ENCODE results near the gene GRHL1.
A peak's percentile ranks its signal among the peaks of the same experiment; 100 is the strongest.

Gene GRHL1

DNA sequence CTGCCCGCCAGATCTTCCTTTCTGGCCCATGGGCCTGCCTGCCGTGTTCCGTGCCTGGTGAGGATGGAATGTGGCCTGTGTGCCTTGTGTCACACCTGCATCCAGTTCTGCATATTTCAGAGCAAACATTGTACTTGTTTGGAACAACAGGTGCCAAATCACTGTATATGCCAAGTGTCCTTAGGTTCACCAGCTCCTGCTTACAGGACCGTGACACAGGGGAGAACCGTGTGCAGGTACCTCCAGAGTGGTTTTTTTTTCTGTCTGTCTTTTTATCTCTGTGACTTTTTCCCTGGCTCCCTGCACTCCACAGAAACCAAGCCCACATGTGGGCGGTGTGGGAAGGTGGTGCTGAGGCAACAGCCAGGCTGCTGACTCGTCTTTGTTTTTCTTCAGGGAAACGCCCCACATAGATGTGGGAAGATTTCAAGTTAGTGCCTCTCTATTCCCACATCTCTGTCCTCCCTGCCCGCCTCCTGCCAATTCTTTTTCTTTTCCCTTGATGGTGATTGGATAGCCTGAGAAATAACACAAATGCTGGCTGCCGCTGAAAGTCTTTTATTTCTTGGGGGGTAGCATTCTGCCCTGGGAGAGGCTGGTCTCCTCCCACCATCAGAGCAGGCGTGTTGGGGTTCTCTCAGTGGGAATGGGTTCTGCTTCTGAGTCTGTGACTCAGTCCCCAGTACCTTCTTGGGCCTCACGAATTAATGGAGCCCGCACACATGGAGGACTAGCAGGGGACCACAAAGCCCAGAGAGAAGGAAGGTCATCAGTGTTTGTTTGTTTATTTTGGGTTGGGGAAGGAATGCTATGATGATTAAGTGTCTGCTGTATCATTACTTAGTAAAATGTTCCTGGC is 21.4 kb downstream of the GRHL1 start:
- no peak for DNase-seq

DNA sequence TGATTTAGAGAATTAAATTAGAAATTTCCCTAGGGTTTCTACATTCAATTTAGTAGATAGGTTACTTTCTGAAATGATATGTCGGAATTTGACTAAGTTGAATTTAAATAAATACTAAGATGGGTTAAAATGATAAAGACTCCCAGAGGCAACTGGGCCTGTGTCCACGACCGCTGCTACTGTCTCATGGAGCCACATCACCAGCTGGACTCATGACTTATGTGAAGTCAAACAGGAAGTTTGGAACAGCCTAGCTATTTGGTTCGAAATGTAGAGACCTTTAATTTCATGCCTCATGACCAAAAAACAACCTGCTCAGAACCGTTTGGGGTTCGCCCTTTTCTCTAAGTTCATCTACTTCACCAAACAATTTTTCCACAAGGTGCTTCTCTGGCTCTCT is 22.2 kb downstream of the GRHL1 start:
- DNase-seq: no peak

DNA sequence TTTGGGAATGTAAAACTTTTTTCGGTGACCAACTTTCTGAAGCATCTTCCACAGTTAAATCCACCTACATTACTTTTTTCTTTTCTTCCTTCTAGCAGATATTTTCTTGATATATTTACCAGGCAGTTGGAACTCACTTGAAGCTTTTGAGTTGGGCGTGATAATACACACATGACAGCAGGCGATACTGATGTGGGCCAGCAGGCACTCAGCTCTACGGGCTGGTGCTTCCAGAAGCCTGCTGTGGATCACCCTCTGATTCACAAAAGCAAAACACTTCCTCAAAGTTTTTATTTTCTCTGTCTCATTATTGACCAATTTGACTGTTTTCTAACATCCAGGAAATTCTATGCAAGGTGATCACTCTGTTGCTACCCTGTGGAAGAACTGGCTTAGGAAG is 22.9 kb downstream of the GRHL1 start:
- DNase-seq: no peak

DNA sequence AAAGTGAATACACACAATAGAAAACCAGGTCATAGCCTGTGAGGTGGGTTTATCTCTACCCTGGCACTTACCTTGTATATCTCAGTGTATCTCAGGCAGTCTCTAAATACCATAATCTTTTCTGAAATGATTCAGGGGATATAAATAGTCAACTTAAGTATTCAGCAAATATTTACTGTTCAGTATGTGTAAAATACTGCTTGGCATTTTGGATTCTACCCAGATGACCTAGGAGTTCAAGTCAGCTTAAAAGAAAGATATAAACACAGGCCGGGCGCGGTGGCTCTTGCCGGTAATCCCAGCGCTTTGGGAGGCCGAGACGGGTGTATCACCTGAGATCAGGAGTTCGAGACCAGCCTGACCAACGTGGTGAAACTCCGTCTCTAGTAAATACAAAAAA is 23.8 kb downstream of the GRHL1 start:
- no peak for DNase-seq

DNA sequence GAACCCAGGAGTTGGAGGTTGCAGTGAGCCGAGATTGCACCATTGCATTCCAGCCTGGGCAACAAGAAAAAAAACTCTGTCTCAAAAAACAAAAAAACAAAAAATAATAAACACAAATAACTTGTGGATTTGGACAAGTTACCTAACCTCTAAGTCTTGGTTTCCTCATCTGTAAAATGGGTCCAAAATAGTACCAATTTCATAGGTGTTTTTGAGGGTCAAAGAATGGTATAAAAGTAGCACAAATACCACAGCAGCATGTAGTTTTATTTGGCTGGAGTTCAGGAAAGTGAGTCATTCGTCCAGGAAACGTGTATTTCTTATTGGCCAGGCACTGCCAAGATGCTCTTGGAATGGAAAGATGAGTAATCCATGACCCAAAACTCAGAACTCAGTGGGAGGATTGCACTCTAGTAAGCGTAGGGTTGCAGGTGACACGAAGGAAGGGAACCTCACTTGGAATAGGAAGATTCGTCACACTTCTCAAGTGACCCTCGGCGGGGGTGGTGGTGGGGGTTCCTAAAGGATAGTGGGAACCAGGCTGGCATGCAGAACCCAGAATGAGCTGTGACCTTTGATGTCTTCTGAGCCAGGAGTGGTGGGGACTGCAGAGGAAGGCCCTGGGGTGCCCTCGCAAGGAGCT is 24.4 kb downstream of the GRHL1 start:
- DNase-seq: no peak

DNA sequence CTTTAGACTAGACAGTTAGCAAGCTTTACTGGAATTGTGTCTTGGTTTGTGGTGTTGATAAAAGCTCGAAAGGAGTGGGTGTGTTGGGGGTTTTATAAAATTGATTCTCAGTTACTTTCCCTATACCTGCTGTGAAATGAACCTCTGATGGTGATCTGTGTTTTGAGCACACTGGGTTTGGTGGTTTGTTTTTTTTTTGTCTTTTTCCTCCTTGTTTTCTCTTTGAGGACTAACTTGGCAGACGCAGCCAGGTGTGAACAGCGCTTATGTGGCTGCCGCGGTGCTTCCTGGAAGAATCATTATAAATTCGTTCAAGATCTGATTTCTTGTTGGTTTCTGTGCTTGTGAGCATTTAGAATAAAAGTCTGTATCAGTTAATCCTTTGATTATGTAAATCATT is 28.5 kb downstream of the GRHL1 start:
- no peak for DNase-seq

DNA sequence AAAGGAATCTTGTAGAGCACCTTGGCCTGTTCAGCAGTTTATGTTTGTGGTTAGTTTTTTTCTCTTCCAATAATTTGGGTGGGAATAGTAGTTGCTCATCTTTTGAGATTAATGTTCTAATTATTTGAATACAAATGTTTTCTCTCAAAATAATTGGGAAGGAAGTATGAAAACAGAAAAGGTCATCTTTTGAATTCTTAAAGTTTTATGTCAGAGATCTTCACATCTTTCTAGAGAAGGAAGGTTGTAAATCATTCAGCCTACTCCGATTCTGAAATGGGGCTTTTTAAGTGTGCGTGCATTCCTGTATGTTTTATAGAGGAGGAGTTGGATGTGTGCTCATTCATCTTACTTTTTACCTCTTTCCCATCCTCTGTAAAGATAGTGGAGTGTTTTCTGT is 29.0 kb downstream of the GRHL1 start:
- no peak for DNase-seq

DNA sequence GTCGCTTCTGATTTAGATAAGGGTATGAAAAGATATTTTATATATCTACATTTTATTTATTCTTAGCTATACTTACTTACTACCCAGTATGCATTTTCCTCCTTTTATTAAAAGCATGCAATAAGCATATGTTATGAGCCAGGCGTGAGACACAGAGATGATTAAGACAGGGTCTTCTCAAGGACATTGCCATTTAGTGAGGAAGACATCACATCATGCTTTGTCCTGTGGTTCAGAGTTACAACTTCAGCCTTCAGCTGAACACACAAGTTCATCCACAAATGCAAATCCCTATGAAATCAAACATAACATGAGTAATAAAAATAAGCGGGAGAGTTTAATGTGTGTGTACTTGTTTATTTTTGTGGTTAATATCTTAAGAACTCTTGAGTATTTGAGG is 30.2 kb downstream of the GRHL1 start:
- no peak for DNase-seq

DNA sequence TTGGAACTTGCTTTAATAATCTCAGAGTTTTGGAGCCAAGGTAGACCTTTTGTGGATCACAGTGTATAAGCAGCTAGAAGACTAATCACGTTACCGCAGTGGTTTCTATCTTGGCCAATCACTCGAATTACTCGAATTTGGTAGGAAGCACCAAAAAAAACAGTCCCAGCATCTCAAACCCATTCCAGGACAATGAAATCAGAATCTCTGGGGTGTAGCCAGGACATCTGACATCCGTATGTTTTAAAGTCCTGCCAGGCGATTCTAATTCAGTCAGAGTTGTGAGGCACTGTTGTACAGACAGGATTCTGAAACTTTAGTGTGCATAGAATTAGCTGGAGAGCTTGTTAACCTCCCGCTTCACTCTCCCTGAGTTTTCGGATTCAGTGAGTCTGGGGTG is 30.8 kb downstream of the GRHL1 start:
- DNase-seq: no peak

DNA sequence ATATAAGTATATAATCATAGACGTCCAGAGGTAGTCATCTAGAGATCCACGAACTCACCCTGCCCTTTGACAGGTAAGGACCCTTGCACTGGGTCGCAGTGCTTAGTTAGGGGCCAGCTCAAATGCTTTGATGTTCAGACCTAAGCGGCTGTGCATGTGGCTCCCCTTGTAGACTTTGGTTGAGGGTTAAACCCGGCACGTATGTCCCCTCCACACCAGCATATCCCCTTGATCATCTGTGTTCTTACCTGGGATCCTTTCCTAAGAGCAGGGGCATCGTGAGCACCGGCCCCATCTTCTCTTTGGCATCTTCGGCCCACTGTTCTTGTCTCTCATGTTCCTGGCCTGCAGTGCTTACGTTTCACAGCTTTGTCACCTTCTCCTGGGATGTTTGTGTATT is 31.4 kb downstream of the GRHL1 start:
- no peak for DNase-seq

DNA sequence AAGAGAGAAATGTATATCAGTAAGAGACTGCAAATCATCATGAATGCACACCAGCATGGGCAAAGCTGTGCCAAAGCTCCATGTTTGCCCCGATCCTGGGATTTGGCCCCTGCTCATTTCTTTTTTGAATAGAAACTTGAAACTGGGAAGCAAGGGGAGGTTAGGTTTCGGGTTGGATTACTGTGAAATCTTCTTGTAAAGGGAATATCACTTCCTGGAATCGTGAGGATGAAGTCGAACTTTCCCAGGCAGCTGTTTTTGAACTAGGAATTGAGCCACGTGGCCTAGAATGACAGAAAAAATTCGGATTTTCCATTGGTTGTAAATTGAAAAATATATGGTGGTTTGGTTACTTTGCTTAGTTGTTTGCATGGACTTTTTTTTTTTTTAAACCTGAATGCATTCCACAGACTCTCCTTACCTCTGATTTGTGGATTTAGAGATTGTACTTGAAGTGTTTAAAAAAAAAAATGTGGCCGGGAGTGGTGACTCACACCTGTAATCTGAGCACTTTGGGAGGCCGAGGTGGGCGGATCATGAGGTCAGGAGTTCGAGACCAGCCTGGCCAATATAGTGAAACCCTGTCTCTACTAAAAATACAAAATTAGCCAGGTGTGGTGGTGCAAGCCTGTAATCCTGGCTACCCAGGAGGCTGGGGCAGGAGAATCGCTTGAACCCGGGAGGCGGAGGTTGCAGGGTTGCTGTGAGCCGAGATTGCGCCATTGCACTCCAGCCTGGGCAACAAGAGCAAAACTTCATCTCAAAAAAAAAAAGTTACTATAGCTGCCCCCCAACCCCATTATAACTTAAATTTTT is 32.1 kb downstream of the GRHL1 start:
- DNase-seq: no peak

DNA sequence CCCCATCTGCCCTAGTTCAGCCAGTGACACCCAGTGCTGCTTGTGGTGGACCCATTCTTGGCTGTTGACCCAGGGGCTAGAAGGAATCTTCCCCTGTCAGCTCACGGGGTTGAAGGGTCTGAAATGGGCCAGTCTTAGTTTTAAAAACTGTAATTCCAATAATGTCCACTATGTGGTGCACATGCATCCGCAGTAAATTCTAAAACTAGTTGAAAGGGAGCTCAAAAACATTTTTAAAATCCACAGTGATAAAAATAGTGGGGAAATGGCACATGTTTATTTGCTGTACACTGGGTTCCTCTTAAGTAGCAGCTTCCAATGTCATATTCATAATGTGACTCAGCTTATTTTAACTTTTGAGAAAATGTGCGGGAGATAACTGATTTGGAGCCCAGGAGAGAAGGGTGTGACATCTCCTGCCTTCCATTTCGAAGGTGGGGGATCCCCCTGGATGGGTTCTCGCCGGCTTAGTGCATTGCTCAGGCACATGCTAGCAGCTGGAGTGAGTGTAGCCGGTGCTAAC is 32.8 kb downstream of the GRHL1 start:
- DNase-seq: peak; percentile 27

DNA sequence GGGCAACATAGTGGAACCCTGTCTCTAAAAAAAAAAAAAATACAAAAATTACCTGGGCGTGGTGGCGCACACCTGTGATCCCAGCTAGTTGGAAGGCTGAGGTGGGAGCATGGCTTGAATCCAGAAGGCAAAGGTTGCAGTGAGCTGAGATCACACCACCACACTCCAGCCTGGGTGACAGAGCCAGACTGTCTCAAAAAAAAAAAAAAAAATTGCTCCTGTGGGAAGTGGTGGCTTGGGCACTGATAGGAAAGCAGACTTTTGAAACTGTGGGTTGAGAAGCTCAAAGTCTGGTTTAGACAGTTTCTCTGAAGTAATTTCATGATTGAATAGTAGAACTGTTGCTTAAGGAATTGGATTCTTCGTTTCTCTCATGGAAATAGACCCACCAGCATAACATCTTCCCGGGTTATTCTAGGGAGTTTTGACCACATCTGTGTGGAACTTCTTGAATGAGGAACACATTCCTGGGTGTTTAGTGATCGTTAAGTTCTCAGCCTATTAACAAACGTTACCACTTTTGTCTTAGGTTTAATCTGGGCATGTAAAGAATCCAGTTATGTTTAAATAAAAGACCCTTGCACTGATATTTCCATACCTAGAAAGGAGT is 33.5 kb downstream of the GRHL1 start:
- no peak for DNase-seq

DNA sequence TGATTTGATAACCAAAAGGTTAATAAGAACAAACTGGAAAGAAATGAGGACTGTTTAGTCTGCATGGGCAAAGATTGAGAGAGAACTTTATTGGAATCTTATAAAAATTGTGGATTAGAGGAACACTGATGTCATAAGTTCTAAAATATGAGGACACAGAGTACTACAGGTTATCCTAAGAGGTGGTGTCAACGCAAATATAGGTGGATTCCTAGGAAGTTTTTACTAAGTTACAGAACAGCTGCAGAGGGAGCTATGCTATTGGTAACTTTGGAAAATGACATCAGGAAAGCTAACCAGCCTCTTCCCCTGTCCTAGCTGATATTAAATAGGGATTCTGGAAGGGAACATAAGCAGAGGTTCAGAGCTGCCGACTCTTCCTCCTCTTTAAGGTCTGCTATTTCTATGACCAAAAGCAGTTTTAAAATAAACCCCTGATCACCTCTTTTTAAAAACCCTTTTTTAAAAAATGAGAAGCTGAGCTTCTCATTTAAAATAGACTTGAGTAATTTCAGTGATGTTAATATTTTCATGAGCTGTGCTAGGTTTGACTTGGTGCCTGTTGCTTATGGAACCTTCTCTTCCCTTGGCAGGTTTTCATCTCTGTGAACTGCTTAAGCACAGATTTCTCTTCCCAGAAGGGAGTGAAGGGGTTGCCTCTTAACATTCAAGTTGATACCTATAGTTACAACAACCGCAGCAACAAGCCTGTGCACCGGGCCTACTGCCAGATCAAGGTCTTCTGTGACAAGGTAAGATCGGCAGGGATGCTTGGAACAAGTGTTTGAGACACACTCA is 34.2 kb downstream of the GRHL1 start:
- DNase-seq: no peak

DNA sequence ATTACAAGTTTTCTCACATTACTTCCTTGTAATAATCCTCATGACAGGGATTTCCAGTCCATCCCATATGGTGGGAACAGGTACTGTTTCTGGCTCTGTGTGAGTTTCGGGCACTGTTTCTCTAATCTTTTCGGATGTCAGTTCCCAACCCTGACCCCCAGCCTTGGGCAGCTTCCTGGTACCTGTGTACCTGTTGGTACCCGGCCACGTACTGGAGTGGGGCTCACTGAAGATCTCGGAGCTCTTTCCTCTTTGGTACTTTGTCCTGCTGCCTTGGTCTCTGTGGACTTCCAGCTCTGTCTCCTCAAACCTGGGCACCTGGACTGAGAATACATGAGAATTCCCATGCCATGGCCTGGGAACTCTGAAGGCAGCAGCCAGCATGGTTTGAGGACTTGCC is 36.8 kb downstream of the GRHL1 start:
- DNase-seq: no peak

DNA sequence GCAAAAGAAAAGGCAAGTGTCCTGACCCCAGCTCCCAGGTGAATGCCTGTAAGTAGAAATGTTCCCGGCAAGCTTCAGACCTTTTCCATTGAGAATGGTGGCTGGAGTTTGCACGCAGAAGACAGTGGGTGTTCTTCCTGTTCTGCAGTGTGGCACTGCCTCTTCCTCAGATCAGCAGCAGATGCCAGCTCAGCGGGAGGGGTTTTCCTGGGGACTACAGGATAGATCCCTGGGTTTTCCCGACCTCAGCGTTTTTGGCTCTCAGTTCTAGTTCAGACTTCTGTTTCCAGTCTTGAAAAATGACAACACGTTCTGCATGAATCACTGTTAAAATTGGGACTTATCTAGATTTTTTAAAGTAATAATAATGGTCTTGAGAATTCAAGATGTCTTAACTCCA is 39.2 kb downstream of the GRHL1 start:
- no peak for DNase-seq

DNA sequence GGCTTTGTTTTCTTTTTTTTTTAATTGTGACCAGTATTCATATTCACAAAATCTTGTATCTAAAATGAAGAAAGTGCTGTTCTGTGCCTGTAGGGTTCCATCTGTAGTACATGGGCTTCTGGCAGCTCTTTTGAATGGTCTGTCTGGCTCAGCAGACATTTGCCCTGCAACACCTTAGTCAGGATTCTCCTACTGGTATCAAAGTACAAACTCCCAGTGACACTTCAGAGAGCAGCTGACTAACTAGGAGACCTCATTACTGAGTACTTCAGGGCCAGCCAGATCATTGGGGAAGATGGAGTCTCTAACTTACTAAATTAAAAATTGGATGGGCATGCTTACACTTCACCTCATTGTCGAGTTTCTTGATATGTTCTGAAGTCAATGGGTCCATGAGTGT is 39.7 kb downstream of the GRHL1 start:
- DNase-seq: no peak

DNA sequence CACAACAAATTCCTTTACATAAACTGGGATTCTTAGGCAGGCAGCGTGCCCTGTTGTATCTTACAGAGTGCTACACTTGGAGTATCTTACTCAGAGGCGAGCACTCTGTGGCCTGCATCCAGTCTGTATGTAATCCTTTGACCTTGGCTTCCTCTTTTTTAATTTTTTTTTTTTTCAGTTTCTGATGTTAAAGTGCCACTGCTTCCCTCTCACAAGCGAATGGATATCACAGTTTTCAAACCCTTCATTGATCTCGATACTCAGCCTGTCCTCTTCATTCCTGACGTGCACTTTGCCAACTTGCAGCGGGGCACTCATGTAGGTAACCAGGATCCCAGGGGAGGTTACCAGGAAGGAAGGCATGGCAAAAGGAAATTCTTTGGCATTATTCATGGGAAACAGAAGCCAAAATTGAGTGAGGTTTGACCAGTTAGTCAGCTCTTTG is 40.4 kb downstream of the GRHL1 start:
- DNase-seq: no peak

DNA sequence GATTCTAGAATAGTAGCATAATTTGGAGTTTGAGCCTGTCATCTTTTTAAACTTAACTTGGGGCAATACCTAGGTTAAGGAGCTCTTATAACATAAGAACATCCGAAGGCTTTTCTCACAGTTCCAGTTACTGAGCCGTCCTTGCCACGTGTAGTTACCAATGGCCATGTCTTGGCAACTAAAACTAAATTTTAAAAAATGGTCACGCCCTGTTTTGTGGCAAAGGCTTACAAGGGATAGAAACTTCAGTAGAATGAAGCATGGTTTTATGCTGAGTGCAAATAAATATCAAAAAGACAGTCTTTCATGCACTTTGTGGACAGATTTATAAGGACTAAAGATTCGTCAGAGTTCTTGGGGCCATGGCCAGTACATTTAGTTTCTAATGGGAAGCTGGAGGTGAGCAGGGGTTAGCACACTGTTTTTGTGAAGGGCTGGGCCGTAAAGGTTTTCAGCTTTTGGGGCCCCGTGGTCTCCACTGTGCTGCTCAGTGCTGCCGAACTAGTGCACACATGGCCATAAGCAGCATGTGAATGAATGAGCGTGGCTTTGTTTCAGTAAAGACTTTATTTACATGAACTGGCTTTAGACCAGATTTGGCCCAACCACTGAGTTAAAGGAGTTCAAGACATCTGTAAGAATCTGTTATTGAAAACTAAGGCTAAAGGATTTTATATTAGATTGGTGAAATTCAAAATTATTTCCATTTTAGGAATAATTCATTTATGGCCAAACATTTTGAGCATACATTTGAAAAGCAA is 41.1 kb downstream of the GRHL1 start:
- DNase-seq: no peak

DNA sequence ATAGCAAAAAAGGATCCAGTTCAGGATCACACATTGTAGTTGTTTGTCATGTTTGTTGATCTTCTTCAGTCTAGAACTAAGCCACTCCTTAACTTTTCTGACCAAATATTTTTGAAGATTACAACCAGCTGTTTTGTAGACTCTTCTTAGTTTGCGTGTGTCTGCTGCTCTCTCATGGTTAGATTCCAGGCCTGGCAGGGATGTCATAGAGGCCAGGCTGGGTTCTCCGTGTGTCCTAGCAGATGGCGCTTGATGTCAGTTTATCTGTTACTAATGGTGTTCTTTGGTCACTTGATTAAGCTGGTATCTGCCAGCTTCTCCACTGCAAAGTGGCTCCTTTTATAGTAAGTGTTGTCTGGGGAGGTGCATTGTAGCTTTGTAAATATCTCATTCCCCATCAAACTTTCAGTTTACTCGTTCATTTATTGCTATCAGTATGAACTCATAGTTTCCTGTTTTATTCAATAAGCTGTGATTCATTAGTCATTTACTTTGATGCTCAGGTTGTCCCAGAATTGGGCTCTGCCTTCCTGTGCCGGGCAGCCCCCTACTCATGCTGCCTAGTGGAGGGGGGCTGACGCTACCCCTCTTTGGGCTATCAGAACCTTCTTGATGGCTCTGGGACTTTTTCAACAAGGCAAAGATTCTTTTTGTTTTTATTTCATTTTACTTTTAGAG is 42.1 kb downstream of the GRHL1 start:
- DNase-seq: no peak

DNA sequence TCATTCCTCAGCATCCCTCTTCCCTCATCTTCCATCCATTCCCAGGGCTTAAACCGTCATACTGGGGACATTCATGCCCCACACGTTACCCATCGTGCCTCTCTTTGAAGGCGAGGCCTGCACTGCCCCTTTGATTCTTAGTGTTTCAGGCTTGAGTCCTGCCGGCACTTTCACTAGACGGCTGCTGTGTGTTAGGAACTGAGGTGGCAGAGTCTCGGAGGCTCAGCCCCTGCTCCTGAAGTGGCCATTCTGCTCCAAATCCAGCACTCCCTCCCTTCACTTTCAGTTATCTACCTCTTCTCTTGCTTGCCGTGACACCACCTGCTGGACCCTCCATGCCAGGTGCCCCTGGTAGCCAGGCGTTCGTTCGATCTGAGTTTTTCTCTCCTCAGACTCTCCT is 43.0 kb downstream of the GRHL1 start:
- DNase-seq: no peak

Data from CD4-positive, alpha-beta T cell treated with Interleukin-17A for 4 hours (primary cell).